OCI-LY7 (cell line): ENCODE results near the gene TXNDC17. TPM values are rescaled to one million over a fixed set of nuclear protein-coding genes. Genes with fewer than 3 reads are reported as not detected.

Source experiments
- BruUV-seq: library from RNA; stranded (reverse); fragments of 400-500 nt; replicated peaks from 2 replicates; lab custom pipeline; 2021; lab: Mats Ljungman, UMichigan
- CTCF ChIA-PET: fragments of 300-600 bp; sonication (Branson Sonifier 250); formaldehyde crosslinking; loops from one replicate; lab custom pipeline; 2022; ENCODE audit warnings: antibody characterized with exemption; ENCODE audit not compliant: unreplicated experiment; lab: Charles Lee
- POLR2A ChIA-PET: fragments of 300-600 bp; sonication (Branson Sonifier 250); formaldehyde crosslinking; loops from one replicate; lab custom pipeline; 2022; ENCODE audit warnings: antibody characterized with exemption; lab: Charles Lee
- DNase-seq: peaks from one replicate; pipeline ENCODE4 v3.0.0-alpha.2; 2015; ENCODE audit warnings: low spot score
- H2AFZ ChIP-seq: fragments of 200-600 bp; sonication (generic), shearing (Covaris generic); 2 replicates; pipeline ENCODE4 v1.6.1; 2014; ENCODE audit warnings: mild to moderate bottlenecking, antibody characterized with exemption, low read length, moderate library complexity
- H3K27ac ChIP-seq: fragments of 200-600 bp; sonication (generic); 2 replicates; pipeline ENCODE4 v1.5.1; 2014; ENCODE audit warnings: mixed run types, low read depth, mild to moderate bottlenecking, moderate library complexity, low read length, inconsistent platforms; ENCODE audit not compliant: poor library complexity, severe bottlenecking
- H3K36me3 ChIP-seq: fragments of 200-600 bp; sonication (generic); 2 replicates; pipeline ENCODE4 v1.6.1; 2014; ENCODE audit warnings: mild to moderate bottlenecking, antibody characterized with exemption, low read length, moderate library complexity, mixed read lengths; ENCODE audit not compliant: insufficient read depth
- H3K4me1 ChIP-seq: fragments of 200-600 bp; sonication (generic); 2 replicates; pipeline ENCODE4 v1.5.1; 2014; ENCODE audit warnings: mild to moderate bottlenecking, low read length; ENCODE audit not compliant: insufficient read depth, poor library complexity, severe bottlenecking
- H3K4me2 ChIP-seq: fragments of 200-600 bp; sonication (generic); 2 replicates; pipeline ENCODE4 v1.6.1; 2014; ENCODE audit warnings: mild to moderate bottlenecking, low read length
- H3K4me3 ChIP-seq: fragments of 200-600 bp; sonication (generic); 2 replicates; pipeline ENCODE4 v1.5.1; 2014; ENCODE audit warnings: mild to moderate bottlenecking, low read depth, low read length; ENCODE audit not compliant: poor library complexity, severe bottlenecking
- H3K79me2 ChIP-seq: fragments of 200-600 bp; sonication (generic); 2 replicates; pipeline ENCODE4 v1.6.1; 2016; ENCODE audit warnings: low read depth, mild to moderate bottlenecking, low read length, moderate library complexity, mixed read lengths; ENCODE audit not compliant: insufficient read depth
- H3K9me2 ChIP-seq: fragments of 200-600 bp; sonication (generic); 2 replicates; pipeline ENCODE4 v1.6.1; 2016; ENCODE audit warnings: mild to moderate bottlenecking, low read length, mixed read lengths; ENCODE audit not compliant: insufficient read depth
- H3K9me3 ChIP-seq: fragments of 200-600 bp; sonication (generic); 2 replicates; pipeline ENCODE4 v1.6.1; 2014; ENCODE audit warnings: mild to moderate bottlenecking, mixed run types, low read length, mixed read lengths
- H4K20me1 ChIP-seq: fragments of 200-600 bp; sonication (generic); 2 replicates; pipeline ENCODE4 v1.6.1; 2014; ENCODE audit warnings: mild to moderate bottlenecking, antibody characterized with exemption, low read length, moderate library complexity, mixed read lengths; ENCODE audit not compliant: insufficient read depth
- EZH2phosphoT487 ChIP-seq: fragments of 200-600 bp; sonication (generic); IDR thresholded peaks from 2 replicates; pipeline ENCODE4 v1.6.1; 2018; ENCODE audit warnings: low read depth, borderline replicate concordance, mild to moderate bottlenecking, mixed run types, antibody characterized with exemption, low read length, moderate library complexity, mixed read lengths
- intact Hi-C: fragments of 100-400 bp; cut with micrococcal nuclease; formaldehyde crosslinking; loops from one replicate; pipeline ENCODE4 v1.10.0; 2022; ENCODE audit not compliant: unreplicated experiment
- total RNA-seq, 2 experiments: library from RNA; depleted of rRNA in 1 of 2; stranded (reverse); fragments of >200 nt in 1 of 2; shearing (Covaris generic) in 1 of 2; gene quantifications; 2 replicates each; pipeline ENCODE4 v1.2.3, GENCODE V29; 2014 to 2022
- TF ChIP-seq, protein P1 (sequence below): fragments of 200-600 bp; sonication (generic); conservative IDR thresholded peaks from 2 replicates; pipeline ENCODE4 v1.5.1; 2014; ENCODE audit warnings: mild to moderate bottlenecking, antibody characterized with exemption, low read length, moderate library complexity, mixed read lengths

TXNDC17 gene
- total RNA-seq, 2 experiments from 2014 or later = 63.7 to 81.4 TPM

DNA sequence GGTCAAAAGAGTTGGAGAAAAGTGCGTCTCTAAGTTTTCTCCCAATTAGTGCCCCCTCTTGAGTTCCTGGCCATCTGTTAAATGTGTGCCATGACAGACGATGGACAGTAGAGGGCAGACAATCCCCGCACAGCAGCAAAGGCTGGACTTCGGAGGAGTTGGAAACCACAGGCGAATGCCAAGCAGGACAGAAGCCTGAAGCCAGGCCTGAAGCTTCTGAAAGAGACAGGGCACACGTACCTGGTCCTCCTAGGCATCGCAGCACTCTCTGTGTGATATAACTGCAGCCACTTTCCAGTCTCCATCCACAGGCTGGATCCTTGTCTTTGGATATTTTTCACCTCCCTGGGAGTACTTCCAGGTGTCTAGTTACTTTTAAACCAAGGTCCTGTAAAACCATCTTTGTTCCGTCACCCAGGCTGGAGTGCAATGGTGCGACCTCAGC is 25.2 kb downstream of the TXNDC17 start:
- H3K4me3 ChIP-seq = no peak overlapping the region
- TF ChIP-seq EZH2phosphoT487 = no peak
- TF ChIP-seq, protein P1, sequence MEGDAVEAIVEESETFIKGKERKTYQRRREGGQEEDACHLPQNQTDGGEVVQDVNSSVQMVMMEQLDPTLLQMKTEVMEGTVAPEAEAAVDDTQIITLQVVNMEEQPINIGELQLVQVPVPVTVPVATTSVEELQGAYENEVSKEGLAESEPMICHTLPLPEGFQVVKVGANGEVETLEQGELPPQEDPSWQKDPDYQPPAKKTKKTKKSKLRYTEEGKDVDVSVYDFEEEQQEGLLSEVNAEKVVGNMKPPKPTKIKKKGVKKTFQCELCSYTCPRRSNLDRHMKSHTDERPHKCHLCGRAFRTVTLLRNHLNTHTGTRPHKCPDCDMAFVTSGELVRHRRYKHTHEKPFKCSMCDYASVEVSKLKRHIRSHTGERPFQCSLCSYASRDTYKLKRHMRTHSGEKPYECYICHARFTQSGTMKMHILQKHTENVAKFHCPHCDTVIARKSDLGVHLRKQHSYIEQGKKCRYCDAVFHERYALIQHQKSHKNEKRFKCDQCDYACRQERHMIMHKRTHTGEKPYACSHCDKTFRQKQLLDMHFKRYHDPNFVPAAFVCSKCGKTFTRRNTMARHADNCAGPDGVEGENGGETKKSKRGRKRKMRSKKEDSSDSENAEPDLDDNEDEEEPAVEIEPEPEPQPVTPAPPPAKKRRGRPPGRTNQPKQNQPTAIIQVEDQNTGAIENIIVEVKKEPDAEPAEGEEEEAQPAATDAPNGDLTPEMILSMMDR = peak; percentile 87
- ChIA-PET CTCF (interaction anchor here (0.9 kb wide), 1 partner anchor 338 kb away, joined by 3 read pairs; no protein-coding TSS in a partner anchor), POLR2A (no interaction called here)
- no peak overlapping the region for H3K4me2 ChIP-seq
- H3K9me2 ChIP-seq = no peaks in the 10 kb centered on the region
- H3K9me3 ChIP-seq = no peaks in the 10 kb centered on the region
- peak; percentile 61 for DNase-seq
- peaks cover 13% of the 10 kb centered on the region; the same call in 1 of the 2 replicates for H3K36me3 ChIP-seq
- no peaks in the 10 kb centered on the region for H4K20me1 ChIP-seq
- H2AFZ ChIP-seq = no peak overlapping the region
- peaks cover 4% of the 10 kb centered on the region; the same call in 1 of the 2 replicates for H3K79me2 ChIP-seq
- intact Hi-C loops = loop anchor here (2.0 kb wide), 1 partner anchor 177 kb away; no protein-coding TSS in a partner anchor
- no TSS peak for BruUV-seq
- peaks cover 17% of the 10 kb centered on the region for H3K4me1 ChIP-seq
- no peak overlapping the region for H3K27ac ChIP-seq

DNA sequence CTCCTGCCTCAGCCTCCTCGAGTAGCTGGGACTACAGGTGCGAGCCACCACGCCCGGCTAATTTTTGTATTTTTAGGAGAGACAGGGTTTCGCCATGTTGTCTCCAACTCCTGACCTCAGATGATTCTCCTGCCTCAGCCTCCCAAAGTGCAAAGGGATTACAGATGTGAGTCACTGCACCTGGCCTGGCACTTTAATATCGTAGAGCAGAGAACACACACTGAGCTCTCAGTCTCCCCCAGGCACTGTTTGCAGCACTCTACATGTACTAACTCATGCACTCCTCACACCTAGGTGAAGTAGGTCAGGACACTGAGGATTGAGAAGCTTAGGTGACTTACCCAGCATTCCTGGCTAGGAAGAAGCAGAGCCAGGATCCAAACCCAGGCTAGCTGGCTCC is 25.7 kb downstream of the TXNDC17 start:
- Histone ChIP-seq H3K4me1 (peaks cover 13% of the 10 kb centered on the region), H3K4me2 (no peak overlapping the region), H2AFZ (no peak overlapping the region), H3K9me2 (no peaks in the 10 kb centered on the region), H3K36me3 (peaks cover 13% of the 10 kb centered on the region; the same call in 1 of the 2 replicates), H3K9me3 (no peaks in the 10 kb centered on the region), H4K20me1 (no peaks in the 10 kb centered on the region), H3K4me3 (no peak overlapping the region), H3K79me2 (peaks cover 3% of the 10 kb centered on the region; the same call in 1 of the 2 replicates), H3K27ac (no peak overlapping the region)
- ChIA-PET CTCF (interaction anchor here (0.9 kb wide), 1 partner anchor 338 kb away, joined by 3 read pairs; no protein-coding TSS in a partner anchor), POLR2A (no interaction called here)
- intact Hi-C loops = loop anchor here (2.0 kb wide), 1 partner anchor 176 kb away; no protein-coding TSS in a partner anchor
- no peak for DNase-seq
- BruUV-seq = no TSS peak
- TF ChIP-seq EZH2phosphoT487 = no peak
- TF ChIP-seq, protein P1 = no peak

DNA sequence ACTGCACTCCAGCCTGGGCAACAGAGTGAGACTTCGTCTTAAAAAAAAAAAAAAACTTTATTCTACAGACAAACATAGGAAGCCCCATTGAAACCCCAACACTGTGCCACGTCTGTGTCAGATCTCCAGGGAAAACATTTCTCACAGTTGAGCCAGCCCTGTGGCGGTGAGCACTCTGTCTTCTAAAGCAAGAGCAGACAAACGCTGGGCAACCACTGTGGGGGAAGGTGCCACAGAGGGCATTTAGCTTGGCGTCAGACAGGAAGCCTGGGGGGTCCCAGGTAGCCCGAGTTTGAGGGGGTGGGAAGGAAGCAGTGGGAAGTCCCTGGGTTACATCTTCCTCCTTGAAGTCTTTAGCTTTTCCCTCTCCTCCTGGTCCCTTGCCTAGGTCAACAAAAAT is 26.7 kb downstream of the TXNDC17 start:
- Histone ChIP-seq H4K20me1 (no peaks in the 10 kb centered on the region), H2AFZ (no peak overlapping the region), H3K36me3 (peaks cover 13% of the 10 kb centered on the region; the same call in 1 of the 2 replicates), H3K9me3 (no peaks in the 10 kb centered on the region), H3K4me2 (no peak overlapping the region), H3K9me2 (no peaks in the 10 kb centered on the region), H3K79me2 (no peaks in the 10 kb centered on the region), H3K4me1 (peaks cover 4% of the 10 kb centered on the region), H3K27ac (no peak overlapping the region), H3K4me3 (no peak overlapping the region)
- CTCF ChIA-PET = no interaction called here
- TF ChIP-seq EZH2phosphoT487 = no peak
- no TSS peak for BruUV-seq
- intact Hi-C loops = loop anchor here (2.0 kb wide), 1 partner anchor 175 kb away; no protein-coding TSS in a partner anchor
- POLR2A ChIA-PET = no interaction called here
- DNase-seq = no peak
